PC-9 (cell line): Measurements from ENCODE around the gene ZNF41.

ENCODE experiments used
- CTCF ChIP-seq: fragments of 200-600 bp; sonication (generic); conservative IDR thresholded peaks from 2 replicates; pipeline ENCODE4 v1.6.1; 2017; ENCODE audit warnings: mixed run types, antibody characterized with exemption, mild to moderate bottlenecking, moderate library complexity
- EZH2 ChIP-seq: fragments of 200-600 bp; sonication (generic); IDR thresholded peaks from 2 replicates; pipeline ENCODE4 v1.8.0; 2017; ENCODE audit warnings: antibody characterized with exemption, low read depth

- TF ChIP-seq CTCF (no peak), EZH2 (no peak)
These were observed 19.5 kb upstream of the ZNF41 start for GRCh38 chrX:47502316-47503125.
